Left hindlimb (tissue), 1 donor: Measurements from ENCODE around the gene FRAT2.
A peak's percentile ranks its signal among the peaks of the same experiment; 100 is the strongest.
"Not testable (repeated sequence)": the region's sequence is repeated elsewhere in the genome, so short reads cannot be mapped to it uniquely, and the experiment has no call there.

Experiments
- DNase-seq: peaks from one replicate; pipeline ENCODE4 v3.0.0-alpha.2; 2018

The FRAT2 gene

GRCh38 chr10:97356318-97356914 lies 21.9 kb upstream of the FRAT2 start:
- no peak for DNase-seq

DNA sequence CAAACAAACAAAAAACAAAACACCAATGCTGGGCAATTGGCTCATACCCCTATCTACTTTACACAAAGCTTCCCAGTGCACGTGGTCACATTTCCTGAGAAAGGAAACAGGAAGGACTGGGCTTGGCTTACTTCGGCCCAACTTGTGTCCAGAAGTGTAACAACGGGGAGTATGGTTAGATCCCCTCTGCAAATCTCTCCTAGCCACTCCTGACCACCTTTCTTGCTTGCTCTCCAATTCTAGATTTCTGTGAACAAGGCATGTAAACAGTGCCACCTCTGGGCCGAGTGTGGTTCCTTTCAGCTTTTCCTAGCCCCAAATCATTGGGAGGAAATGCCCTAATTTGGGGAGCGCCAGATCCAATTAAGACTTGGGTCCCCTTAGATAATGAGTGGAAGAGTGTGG lies 21.0 kb upstream of the FRAT2 start:
- no peak for DNase-seq

GRCh38 chr10:97353945-97354344 lies 19.4 kb upstream of the FRAT2 start:
- DNase-seq = no peak

DNA sequence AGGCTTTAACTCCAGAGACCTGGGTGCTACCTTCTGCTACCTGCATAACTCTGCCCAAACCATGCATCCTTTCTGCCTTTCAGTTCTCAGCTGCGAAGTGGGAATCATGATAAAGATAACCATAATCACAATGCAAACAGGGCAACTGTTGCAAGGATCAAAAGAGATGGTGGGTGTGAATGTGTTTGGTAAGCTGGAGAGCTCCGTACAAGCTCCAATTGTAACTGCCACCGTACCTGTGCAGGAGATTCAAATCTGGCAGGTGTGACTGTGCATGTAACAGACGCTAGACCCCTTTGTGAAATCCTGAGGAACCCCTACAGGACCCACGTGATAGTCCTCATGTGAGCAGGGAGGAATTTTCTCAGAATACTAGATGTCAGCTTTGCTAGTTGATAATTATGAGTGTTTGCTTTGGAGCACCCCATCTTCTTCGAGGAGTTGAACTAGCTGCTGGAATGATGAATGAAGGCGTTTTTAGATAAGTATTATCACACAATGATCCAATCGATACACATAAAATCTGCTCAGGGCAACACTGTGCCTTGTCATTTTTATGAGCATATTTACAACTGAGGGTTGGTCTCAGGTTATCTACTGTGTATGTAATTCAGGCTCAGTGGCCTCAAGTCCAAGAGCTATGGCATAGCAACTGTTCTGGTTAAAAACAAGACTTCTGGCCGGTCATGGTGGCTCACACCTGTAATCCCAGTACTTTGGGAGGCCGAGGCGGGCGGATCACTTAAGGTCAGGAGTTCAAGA lies 15.4 kb upstream of the FRAT2 start:
- DNase-seq = no peak

- DNase-seq = no peak
Measured at GRCh38 chr10:97347317-97347716, 12.8 kb upstream of the FRAT2 start.

GRCh38 chr10:97343664-97344063 lies 9.1 kb upstream of the FRAT2 start:
- not testable (repeated sequence) for DNase-seq

DNA sequence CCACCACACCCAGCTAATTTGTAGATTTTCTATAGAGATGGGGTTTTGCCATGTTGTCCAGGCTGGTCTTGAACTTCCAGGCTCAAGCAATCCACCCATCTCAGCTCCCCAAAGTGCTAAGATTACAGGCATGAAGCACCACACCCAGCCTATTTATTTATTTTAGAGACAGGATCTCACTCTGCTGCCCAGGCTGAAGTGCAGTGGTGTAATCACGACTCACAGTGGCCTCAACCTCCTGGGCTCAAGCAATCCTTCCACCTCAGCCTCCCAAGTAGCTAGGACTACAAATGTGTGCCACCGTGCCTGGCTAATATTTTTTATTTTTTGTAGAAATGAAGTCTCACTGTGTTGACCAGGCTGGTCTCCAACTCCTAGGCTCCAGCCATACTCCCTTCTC lies 6.9 kb upstream of the FRAT2 start:
- DNase-seq = no peak

- no peak for DNase-seq
Measured at GRCh38 chr10:97338041-97338440, 3.5 kb upstream of the FRAT2 start.

DNA sequence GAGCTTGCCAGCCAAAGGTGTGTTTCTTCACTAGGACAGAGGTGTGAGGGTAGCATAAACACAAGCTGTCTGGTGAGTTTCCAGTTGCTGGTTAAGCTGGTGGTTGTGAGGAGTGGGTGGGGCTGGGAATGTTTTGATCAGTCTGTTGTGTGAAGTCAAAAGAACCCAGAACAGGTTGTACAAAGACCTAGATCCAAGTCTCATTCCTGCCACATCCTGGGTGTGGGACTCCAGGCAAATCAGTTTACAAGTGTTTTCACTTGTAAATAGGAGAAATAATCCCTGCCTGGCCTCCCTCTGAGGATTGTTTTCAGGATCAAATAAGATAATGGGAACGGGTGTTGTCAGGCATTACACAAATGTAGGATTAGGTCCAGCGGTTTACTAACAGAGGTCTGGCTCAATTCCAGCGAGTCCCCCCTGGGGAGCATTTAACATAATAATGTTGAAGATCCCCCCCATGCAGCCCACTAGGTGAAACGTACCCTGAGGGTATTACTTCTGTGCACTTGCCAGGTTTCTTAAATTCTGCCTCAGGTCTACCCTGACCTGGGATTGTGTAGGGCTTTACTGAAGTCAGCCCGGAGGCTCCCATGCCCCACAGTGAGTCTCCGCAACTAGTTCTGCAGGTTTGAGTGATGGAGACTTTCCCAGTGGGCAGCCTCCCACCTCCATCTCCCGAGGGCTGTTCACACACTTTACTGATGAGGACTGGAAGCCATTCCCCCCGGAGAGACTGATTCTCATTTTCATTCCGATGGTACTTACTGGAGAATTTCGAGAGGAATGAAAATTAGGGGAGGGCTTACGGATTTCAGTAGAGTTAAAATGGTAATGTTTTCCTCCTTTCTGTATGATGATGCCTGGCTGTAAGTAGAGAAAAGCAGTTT lies 2.7 kb upstream of the FRAT2 start:
- no peak for DNase-seq

DNA sequence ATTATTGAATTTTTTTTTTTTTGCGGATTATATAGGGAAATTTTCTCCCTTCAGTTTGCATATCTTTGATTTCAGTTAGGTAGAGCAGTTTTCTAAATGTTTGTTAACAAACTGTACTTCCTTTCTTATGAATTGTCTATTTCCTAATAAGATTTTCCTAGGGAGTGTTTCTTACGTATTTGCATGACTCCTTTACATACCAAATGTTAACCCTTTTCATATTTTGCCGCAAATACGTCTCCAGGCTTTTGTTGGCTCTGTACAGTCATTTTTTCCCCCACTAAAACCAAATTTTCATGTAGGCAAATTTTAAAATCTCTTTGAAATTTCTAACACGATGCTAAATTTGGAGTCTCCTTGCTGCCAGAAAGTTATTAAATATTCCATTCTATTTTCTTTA lies 1.9 kb upstream of the FRAT2 start:
- no peak for DNase-seq

GRCh38 chr10:97336006-97336405 lies 1.5 kb upstream of the FRAT2 start:
- no peak for DNase-seq

DNA sequence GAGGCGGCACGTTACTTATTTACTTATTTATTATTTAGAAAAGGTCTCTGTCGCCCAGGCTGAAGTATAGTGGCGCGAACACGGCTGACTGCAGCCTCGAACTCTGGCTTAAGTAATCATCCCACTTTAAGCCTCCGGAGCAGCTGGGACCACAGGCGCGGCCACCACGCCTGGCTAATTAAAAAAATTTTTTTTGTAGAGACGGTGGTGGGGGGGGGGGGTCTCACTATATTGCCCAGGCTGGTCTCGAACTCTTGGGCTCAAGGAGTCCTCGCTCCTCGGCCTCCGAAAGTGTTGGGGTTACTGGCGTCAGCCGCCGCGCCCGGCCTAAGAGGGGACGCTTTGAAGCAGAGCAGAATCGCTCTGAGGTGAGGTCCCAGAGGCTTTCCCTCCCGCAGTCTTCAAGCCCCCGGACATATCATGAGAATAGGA lies 675 bp upstream of the FRAT2 start:
- DNase-seq = no peak

- DNase-seq = peak; percentile 53
Measured at GRCh38 chr10:97333601-97334369, 744 bp downstream of the FRAT2 start.

- no peak for DNase-seq
Measured at GRCh38 chr10:97333351-97333600, 1.3 kb downstream of the FRAT2 start.

GRCh38 chr10:97332591-97333350 lies 1.8 kb downstream of the FRAT2 start:
- peak; percentile 49 for DNase-seq

DNA sequence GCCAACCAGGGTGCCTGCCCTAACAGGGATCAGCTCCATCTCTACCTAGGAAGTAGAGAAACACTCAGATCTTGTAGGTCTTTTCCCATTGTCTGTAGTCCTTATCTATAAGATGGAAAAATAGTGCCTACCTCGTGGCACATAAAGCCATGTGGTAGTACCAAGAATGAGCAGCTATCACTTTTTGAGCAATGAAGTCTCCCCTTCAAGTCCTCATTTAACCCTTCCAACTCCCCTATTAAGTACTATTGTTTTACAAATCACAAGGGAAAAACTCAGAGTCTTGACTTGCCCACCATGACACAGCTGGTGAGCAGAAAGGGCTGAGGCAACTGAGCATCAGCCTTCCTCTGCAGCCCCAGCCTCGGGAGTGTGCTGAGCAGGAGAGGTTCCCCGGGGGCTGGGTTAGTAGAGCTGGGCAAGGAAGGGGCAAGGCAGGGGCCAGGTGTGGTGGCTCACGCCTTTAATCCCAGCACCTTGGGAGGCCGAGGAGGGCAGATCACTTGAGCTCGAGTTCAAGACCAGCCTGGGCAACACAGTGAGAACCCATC lies 3.3 kb downstream of the FRAT2 start:
- no peak for DNase-seq

DNA sequence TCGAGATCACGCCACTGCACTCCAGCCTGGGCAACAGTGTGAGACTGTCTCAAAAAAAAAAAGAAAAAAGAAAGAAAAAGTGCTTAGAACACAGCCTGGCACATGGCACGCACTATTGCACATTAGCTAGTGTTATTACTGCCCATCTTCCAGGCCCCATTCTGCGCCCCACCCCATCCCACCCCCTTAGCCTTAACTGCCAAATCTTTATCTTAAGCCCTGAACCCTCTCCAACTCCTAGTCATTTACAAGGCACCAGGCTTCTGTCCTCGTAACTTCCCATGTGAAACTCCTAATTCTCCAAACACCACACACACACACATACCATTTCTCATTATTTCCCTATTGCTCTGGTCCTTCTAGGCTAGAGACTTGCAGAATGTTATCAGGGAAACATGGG lies 4.8 kb downstream of the FRAT2 start:
- no peak for DNase-seq

DNA sequence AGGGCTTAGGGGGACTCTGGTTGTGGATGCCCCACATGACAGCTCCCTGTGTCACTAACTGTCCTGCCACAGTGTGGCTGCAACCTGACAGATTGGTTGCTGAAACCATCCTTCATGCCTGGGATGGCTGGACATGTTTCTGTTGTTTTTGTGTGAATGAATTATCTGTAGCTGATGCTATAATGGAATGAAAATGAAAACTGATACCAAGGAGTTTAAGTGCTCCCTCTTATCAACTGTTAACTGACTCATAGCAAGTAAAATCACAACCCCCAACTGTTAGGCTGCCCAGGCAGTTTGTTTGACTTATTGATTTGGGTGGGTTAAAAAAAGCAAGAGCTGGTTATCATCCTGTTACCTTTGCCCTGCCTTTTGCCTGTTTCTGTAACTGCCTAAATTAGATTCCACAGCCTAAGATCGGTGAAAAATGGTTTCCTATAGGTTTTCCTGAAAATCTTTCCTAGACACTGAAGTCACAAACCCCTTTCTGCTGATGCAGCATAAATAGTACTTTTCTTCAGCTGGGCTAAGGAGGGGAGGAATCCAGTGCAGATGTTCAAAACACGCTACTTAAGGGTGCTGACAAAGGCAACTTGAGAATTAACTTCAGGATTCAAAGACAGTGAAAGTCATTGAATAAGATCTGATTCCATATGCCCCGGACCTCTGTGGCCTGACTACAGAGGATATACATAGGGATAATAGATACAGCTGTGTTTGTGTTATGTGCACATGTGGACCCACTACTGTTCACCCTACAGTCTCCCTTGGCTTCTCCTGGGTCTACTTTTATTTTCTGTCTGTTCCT lies 5.7 kb downstream of the FRAT2 start:
- no peak for DNase-seq

DNA sequence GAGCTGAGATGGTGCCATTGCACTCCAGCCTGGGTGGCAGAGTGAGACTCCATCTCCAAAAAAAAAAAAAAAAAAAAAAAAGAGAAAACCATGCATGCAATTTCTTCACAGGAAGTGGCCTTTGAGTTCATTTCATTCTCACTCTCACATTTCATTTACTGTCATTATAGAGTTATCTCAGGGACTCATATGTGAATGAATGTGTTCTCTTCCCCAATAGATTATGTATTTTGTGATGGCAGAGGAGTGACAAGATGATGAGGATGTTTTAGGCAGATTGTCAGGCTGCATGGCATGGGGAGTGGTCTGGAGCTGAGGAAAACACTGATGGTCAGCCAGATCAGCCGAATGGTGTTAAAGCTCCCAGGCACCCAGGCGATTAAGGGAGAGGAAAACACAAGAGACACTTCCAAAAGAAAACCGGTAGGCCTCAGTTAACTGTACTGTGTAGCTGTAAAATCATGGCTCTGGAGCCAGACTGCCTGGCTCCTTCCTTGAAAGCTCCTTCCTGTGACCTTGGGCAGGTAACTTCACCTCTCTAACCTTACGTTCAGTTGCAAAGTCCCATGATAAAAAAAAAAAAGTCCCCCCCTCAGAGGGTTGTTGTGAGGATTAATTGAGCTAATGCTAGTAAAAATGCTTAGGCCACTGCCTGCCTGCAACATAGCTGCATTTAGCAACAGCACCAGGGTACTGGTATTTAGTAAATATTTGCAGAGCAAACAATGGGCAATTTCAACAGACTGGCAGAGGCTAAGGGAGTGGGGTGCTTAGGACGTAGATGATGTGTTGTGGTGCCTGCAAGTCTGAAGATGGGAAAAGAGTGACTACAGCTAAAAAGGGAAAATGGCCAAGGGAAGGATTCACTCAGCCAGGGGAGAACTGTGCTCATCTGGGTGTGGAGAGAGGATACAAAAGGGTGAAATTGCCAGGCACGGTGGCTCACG lies 6.9 kb downstream of the FRAT2 start:
- DNase-seq = no peak

DNA sequence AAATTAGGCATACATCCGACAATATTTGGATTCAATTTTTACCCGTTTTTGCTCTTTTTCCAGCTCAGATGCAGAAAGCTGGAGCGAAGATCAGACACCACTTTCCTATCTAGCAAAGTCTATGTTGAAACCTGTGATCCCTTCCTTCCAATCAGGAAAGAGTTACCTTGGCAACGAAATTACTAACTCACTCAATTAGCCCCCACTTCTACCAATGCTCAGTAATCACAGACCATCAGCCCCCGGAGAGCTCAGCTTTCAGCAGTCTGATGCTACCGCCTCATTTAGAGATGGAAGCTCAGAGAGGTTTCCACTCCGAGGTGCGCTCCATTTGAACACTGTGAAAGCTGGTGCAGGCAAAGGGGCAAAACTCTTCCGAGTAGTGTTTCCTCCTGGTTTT lies 8.8 kb downstream of the FRAT2 start:
- DNase-seq = no peak
